Thyroid gland (tissue), 4 donors: ENCODE data around the gene RAB37.

Source experiments
- CTCF ChIP-seq, 6 experiments: fragments of 200-600 bp in 3 of 6; fragments of 450-650 bp in 3 of 6; sonication (generic) in 3 of 6; IDR thresholded peaks; one replicate each; pipeline ENCODE4 v1.5.1; 2016 to 2019; ENCODE audit warnings: antibody characterized with exemption in 6 of 6, mild to moderate bottlenecking in 2 of 6, inconsistent platforms in 1 of 6, moderate library complexity in 1 of 6
- POLR2A ChIP-seq, 2 donors: fragments of 450-650 bp; IDR thresholded peaks; one replicate each; pipeline ENCODE4 v1.6.1; 2017; ENCODE audit warnings: antibody characterized with exemption in 2 of 2, mild to moderate bottlenecking in 2 of 2, moderate library complexity in 1 of 2

DNA sequence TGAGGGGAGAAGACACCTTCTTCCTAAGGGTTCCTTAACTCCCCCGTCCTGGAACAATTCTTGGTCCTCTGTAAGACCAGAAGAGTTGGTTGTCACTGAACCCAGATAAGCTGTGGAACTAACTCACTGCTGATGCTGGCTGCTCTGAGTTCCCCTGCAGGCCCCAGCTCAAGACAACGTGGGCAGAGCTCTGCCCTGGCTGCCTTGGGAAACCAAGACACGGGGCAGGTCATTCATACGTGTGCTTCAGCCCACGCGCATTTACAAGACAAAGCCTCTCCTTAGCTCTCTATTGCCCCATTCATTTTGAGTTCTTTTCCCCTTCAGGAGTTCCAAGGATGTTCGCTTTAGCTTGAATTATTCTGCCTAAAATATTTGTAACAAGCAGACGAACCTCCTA, 42.4 kb downstream of the RAB37 start:
- TF ChIP-seq CTCF (IDR thresholded peaks at IDR 0.05) (no peak), POLR2A (IDR thresholded peaks at IDR 0.05) (no peak)
